GM12878 (cell line): ENCODE measurements around the gene TMCC3.

Experiments
- ATF2 ChIP-seq: IDR thresholded peaks from 2 replicates; pipeline ENCODE4 v1.6.1; 2012; ENCODE audit warnings: low read length, inconsistent platforms
- CBX3 ChIP-seq: fragments of 200-600 bp; sonication (generic); IDR thresholded peaks from 2 replicates; pipeline ENCODE4 v1.6.1; 2016; ENCODE audit warnings: low read depth, borderline replicate concordance
- CTCF ChIP-seq, 3 experiments: IDR thresholded peaks in 2 of 3; conservative IDR thresholded peaks in 1 of 3; 2 replicates each; pipeline ENCODE4 v1.5.1; 2011; ENCODE audit warnings: low read depth in 3 of 3, low read length in 3 of 3, mild to moderate bottlenecking in 3 of 3, control low read depth in 2 of 3, moderate library complexity in 2 of 3, inconsistent platforms in 1 of 3, mixed read lengths in 1 of 3; ENCODE audit not compliant: control insufficient read depth in 2 of 3, insufficient read depth in 1 of 3; ENCODE audit errors: extremely low read depth in 1 of 3
- E2F8 ChIP-seq: fragments of 450-650 bp; IDR thresholded peaks from 2 replicates; pipeline ENCODE4 v1.6.1; 2018; ENCODE audit warnings: mild to moderate bottlenecking, low read depth, moderate library complexity; ENCODE audit not compliant: partially characterized antibody
- EZH2 ChIP-seq: IDR thresholded peaks from 2 replicates; pipeline ENCODE4 v1.6.1; 2012; ENCODE audit warnings: low read depth, mild to moderate bottlenecking, control low read depth, inconsistent platforms, low read length, borderline replicate concordance; ENCODE audit not compliant: control insufficient read depth
- GATAD2B ChIP-seq: fragments of 450-650 bp; conservative IDR thresholded peaks from 2 replicates; pipeline ENCODE4 v1.6.1; 2017; ENCODE audit warnings: low read depth, mild to moderate bottlenecking, moderate library complexity
- POLR2AphosphoS5 ChIP-seq: IDR thresholded peaks from 2 replicates; pipeline ENCODE4 v1.6.1; 2011; ENCODE audit warnings: mild to moderate bottlenecking, low read length, inconsistent platforms
- SMAD1 ChIP-seq: fragments of 450-650 bp; IDR thresholded peaks from 2 replicates; pipeline ENCODE4 v1.6.1; 2018; ENCODE audit warnings: mild to moderate bottlenecking, low read depth; ENCODE audit not compliant: partially characterized antibody
- SRF ChIP-seq, 2 experiments: IDR thresholded peaks; 2 replicates each; pipeline ENCODE4 v1.6.1; 2011; ENCODE audit warnings: low read depth in 2 of 2, low read length in 2 of 2, mild to moderate bottlenecking in 1 of 2, moderate library complexity in 1 of 2
- STAT1 ChIP-seq: fragments of 450-650 bp; conservative IDR thresholded peaks from 2 replicates; pipeline ENCODE4 v1.6.1; 2014; ENCODE audit warnings: antibody characterized with exemption, mild to moderate bottlenecking
- TCF12 ChIP-seq: IDR thresholded peaks from 2 replicates; pipeline ENCODE4 v1.6.1; 2011; ENCODE audit warnings: low read depth, mild to moderate bottlenecking, low read length
- ZBTB4 ChIP-seq: fragments of 450-650 bp; formaldehyde crosslinking; IDR thresholded peaks from 2 replicates; pipeline ENCODE4 v1.4.0; 2022; ENCODE audit warnings: mild to moderate bottlenecking, moderate library complexity

GRCh38 chr12:94575024-94575423, 75.3 kb downstream of the TMCC3 start:
- TF ChIP-seq TCF12 (no peak), SRF (IDR thresholded peaks at IDR 0.05; ENCODE audit: low read depth in 2 of 2, low read length in 2 of 2) (no peak), ZBTB4 (no peak), CTCF (IDR thresholded peaks at IDR 0.05 in 2 of 3, conservative IDR thresholded peaks at IDR 0.05 in 1 of 3; ENCODE audit: control insufficient read depth in 2 of 3, extremely low read depth in 1 of 3, insufficient read depth in 1 of 3, low read depth in 3 of 3, low read length in 3 of 3) (no peak), ATF2 (no peak), POLR2AphosphoS5 (no peak), CBX3 (no peak), E2F8 (no peak), SMAD1 (no peak), GATAD2B (no peak), EZH2 (no peak), STAT1 (no peak)
